ENCODE data around the gene RPLP2.

GRCh38 chr11:815675-816432 lies 6.1 kb downstream of the RPLP2 start:
- TF ChIP-seq EZH2phosphoT487 (IDR thresholded peaks at IDR 0.05; ENCODE audit: insufficient read depth, low read depth) (no peak), EZH2 (IDR thresholded peaks at IDR 0.05; ENCODE audit: insufficient read depth, poor library complexity, severe bottlenecking) (no peak)

Measured in GM23248 (cell line).